Fibroblast of skin of scalp (primary cell): Measurements from ENCODE around the gene ANTXR1.

Experiments
- DNase-seq: peaks from one replicate; pipeline ENCODE4 v3.0.0-alpha.2; 2013

The ANTXR1 gene

DNA sequence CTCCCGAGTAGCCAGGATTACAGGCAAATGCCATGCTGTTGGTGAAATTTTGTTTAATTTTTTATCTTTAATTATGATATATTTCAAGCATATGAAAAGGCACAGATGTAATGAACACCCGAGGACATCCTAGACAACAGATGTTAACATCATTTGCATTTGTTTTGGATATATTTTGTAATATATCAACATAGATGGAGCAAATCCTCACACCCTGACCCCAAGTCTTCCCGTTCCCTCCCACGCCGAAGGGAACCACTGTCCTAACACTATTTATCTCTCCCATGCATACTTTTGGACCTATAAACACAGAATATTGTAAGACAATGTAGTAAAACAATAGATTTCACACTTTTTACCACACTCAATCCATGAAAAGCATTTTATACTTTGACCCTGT, 274.6 kb downstream of the ANTXR1 start:
- DNase-seq, result no peak

DNA sequence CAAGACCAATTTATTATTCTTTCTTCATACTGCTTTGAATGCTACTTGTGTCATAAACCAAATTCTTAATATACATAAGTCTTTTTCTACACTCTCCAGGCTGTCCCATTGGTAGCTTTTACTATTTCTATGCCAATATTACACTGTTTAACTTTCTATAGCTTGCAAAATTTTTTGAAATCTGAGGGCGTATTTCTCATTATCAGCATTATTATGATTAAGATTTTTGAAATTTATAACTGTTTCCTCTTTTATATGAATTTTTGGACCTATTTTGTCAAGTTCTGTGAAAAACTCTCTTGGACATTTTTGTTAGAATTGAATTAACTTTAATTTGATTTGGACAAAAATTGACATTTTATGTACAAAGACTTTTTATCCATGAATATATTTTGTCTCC, 275.4 kb downstream of the ANTXR1 start:
- no peak for DNase-seq

DNA sequence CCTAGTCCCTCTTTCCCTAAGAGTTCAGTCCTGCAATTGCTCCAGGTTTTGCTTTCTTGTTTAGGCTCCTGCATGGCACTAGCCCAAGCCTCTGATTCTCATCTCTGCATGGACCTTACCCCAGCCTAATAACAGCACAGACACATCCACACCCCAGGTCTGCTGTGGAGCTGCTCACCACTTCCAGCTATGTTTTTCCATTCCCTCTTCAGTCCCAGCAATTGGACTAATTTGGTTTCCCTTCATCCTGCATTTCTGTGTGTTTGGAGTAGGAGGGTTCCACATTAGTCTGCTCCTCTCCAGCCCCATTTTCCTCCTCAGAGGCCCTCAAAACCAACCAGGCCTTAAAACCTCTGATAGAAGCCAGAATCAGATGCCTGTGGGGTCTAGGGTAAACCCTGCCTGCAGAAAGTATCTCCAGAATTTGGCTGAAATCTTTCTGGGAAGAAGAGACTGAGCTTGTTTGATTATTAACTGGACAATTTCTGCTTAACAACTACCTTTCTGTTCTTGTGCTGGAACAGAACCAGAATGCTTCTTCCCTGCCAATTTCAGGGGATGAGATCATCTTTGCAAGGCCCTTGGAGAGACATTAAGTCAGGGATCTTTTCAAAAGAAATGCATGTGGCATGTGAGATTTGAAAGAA, 278.1 kb downstream of the ANTXR1 start:
- peak; percentile 68 for DNase-seq

DNA sequence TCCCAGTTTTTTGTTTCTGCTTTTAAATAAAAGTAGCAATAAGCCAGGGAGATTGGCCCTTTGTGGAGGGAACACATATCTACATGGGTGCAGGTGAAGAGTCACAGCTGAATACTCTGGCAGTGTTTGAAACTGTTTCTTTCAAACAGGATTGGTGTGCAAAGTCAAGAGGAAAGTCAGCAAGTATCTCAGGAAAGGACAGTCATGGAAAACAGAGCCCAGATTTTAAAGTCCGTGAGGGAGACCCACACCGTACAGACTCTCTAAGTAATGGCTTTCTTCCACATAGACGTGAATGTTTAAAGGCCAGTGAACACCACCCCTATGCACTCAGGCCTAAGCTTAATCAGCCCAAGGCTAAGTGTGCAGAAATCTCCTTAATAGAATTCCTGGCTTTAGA, 278.7 kb downstream of the ANTXR1 start:
- no peak for DNase-seq

DNA sequence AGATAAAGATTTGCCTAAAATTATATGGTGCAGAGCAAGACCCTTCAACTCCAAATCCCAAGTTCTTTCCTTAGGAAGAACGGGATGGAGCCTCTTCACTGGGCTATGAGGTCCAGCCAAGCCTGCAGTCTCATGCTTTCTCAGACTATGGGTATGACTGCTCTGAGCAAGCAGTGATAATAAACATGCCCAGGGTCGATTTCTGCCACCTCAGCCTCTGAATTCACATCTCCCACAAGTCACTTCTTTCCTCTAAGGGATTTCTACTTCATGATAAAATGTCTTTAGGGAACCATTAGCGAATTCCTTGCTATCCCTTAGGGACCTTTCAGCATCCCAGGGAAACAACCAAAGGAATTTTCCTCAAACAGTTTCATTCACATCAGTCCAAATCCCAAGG, 279.3 kb downstream of the ANTXR1 start:
- DNase-seq, result peak; percentile 67

DNA sequence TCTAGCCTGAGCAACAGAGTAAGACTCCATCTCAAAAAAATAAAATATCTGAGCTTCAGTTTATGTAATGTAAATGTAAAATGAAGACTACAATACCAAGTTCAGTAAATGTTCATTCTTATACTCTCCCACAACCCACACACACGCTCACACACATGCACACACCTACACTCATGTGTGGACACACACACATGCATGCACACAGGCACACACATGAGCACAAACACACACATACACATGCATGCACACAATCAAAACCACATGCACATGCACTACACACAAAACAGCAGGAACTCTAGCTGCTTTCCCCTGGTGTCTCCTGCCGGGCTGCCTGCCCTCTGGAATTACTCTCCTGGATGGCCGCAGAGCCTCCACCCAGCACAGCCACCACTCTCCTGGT, 283.4 kb downstream of the ANTXR1 start:
- DNase-seq, result no peak

DNA sequence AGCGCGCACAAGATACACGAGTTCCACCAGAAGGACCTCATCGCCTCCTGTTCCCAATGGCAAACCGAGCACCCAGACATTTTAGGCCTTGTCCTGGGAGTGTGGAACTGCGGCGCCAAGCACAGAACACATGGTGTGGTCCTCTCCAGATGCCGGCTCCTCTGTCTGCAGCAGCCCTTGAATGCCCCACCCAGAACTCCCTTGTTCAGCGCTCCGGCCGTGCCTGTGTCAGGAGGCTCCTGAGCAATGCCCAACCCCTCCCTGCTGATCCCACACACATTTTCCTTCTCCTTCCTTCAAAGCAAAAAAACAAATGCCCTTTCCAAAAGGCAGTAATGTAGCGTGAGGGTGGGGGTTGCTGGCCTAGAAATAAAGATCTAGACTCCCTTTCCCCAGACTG, 284.2 kb downstream of the ANTXR1 start:
- no peak for DNase-seq

DNA sequence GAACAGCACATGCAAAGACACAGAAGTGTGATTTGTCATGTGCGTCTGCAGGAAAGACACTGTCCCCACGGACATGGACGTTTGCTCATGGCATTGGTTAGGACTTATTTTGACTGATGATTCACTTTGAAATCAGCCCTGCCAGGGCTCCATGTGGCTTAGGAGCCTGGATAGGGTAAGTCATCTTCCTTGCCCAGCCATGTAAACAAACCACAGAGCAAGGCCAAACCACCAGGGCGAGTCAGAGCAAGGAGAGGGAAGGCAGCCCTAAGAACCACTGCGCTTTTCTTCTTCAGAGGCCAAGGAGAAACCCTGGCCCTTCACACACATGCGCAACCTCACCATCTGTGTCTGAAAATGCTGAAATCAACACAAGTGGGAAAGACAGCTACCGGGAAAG, 285.3 kb downstream of the ANTXR1 start:
- DNase-seq, result peak; percentile 95

DNA sequence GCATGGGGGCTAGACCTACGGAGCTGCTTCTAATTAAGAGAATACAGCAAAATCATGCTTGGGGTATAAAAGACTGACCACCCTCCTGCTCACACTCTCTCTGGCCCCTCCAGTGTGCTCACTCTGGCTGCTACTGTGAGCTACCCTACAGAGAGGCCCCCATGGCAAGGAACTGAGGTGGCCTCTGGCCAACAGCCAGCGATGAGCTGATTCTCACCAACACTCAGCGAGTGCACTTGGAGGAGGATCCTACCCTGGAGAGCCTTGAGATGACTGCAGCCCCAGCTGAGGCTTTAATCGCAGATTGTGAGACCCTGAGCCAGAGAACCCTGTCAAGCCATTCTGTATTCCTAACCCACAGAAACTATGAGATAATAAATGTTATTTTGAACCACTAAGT, 285.9 kb downstream of the ANTXR1 start:
- DNase-seq, result peak; percentile 79
